HG02943 (cell line): Measurements from ENCODE around the gene C3orf18.
"Not testable (repeated sequence)": the region's sequence is repeated elsewhere in the genome, so short reads cannot be mapped to it uniquely, and the experiment has no call there.

Experiments used
- ATAC-seq: cut with Tn5 transposase; IDR thresholded peaks from one replicate; pipeline ENCODE4 v1.9.1; 2021; ENCODE audit warnings: mild to moderate bottlenecking, low read depth, moderate library complexity; ENCODE audit not compliant: unreplicated experiment

The C3orf18 gene

GRCh38 chr3:50525191-50525910 lies 42.2 kb downstream of the C3orf18 start:
- no peak for ATAC-seq

GRCh38 chr3:50524746-50525145 lies 42.8 kb downstream of the C3orf18 start:
- no peak for ATAC-seq

GRCh38 chr3:50523279-50523811 lies 44.2 kb downstream of the C3orf18 start:
- ATAC-seq: no peak

GRCh38 chr3:50521572-50521971 lies 46.0 kb downstream of the C3orf18 start:
- no peak for ATAC-seq

GRCh38 chr3:50520849-50521248 lies 46.7 kb downstream of the C3orf18 start:
- ATAC-seq: no peak

- ATAC-seq: no peak
Observed at GRCh38 chr3:50519471-50520089, 48.0 kb downstream of the C3orf18 start.

GRCh38 chr3:50518436-50518835 lies 49.1 kb downstream of the C3orf18 start:
- no peak for ATAC-seq

- no peak for ATAC-seq
Observed at GRCh38 chr3:50517721-50518206, 49.8 kb downstream of the C3orf18 start.

- ATAC-seq: no peak
Observed at GRCh38 chr3:50516440-50516871, 51.1 kb downstream of the C3orf18 start.

- ATAC-seq: no peak
Observed at GRCh38 chr3:50515565-50516439, 51.7 kb downstream of the C3orf18 start.

GRCh38 chr3:50512908-50513307 lies 54.6 kb downstream of the C3orf18 start:
- ATAC-seq: not testable (repeated sequence)

GRCh38 chr3:50512131-50512530 lies 55.4 kb downstream of the C3orf18 start:
- ATAC-seq: no peak

- ATAC-seq: no peak
Observed at GRCh38 chr3:50510325-50510724, 57.2 kb downstream of the C3orf18 start.

- ATAC-seq: no peak
Observed at GRCh38 chr3:50509715-50510114, 57.8 kb downstream of the C3orf18 start.

- no peak for ATAC-seq
Observed at GRCh38 chr3:50508821-50509220, 58.7 kb downstream of the C3orf18 start.
